ENCODE measurements around the gene PCDH15. TPM values are rescaled to one million over a fixed set of nuclear protein-coding genes. Genes with fewer than 3 reads are reported as not detected.

PCDH15 gene
- total RNA-seq, 1 experiment from 2014 or later, result not detected

GRCh38 chr10:54815583-54815982 lies 14.6 kb upstream of the PCDH15 start:
- intact Hi-C loops (cut with micrococcal nuclease; ENCODE audit: unreplicated experiment), result no loop called here
- Histone ChIP-seq H3K27me3 (replicated peaks; ENCODE audit: insufficient read depth, low read depth, low read length, poor library complexity) (no peaks in the 10 kb centered on the region), H3K9me3 (ENCODE audit: low read depth, low read length, poor library complexity, severe bottlenecking) (peaks cover 8% of the 10 kb centered on the region), H3K36me3 (ENCODE audit: insufficient read depth, low read length, poor library complexity, severe bottlenecking) (no peaks in the 10 kb centered on the region), H3K4me3 (ENCODE audit: low read depth, low read length, poor library complexity, severe bottlenecking) (no peak overlapping the region), H3K4me1 (ENCODE audit: insufficient read depth, low read length, poor library complexity, severe bottlenecking) (no peaks in the 10 kb centered on the region), H3K27ac (ENCODE audit: low read depth, low read length, poor library complexity, severe bottlenecking) (no peak overlapping the region)
- ChIA-PET POLR2A (ENCODE audit: low non-redundant PET) (interaction anchor here (0.6 kb wide), 1 partner anchor 115 kb away, joined by 3 read pairs; no protein-coding TSS in a partner anchor), CTCF (no interaction called here)
- TF ChIP-seq CTCF (conservative IDR thresholded peaks at IDR 0.05; ENCODE audit: low read depth, low read length) (no peak), EZH2 (IDR thresholded peaks at IDR 0.05; ENCODE audit: borderline replicate concordance, low read depth, low read length, poor library complexity, severe bottlenecking) (no peak)
- no peak for DNase-seq (ENCODE audit: low spot score)
- no TSS peak for BruUV-seq (replicated peaks)

GRCh38 chr10:54808186-54808935 lies 7.3 kb upstream of the PCDH15 start:
- BruUV-seq (replicated peaks), result no TSS peak
- Histone ChIP-seq H3K27ac (ENCODE audit: low read depth, low read length, poor library complexity, severe bottlenecking) (no peak overlapping the region), H3K36me3 (ENCODE audit: insufficient read depth, low read length, poor library complexity, severe bottlenecking) (no peaks in the 10 kb centered on the region), H3K4me3 (ENCODE audit: low read depth, low read length, poor library complexity, severe bottlenecking) (no peak overlapping the region), H3K9me3 (ENCODE audit: low read depth, low read length, poor library complexity, severe bottlenecking) (peaks cover 3% of the 10 kb centered on the region), H3K27me3 (replicated peaks; ENCODE audit: insufficient read depth, low read depth, low read length, poor library complexity) (no peaks in the 10 kb centered on the region), H3K4me1 (ENCODE audit: insufficient read depth, low read length, poor library complexity, severe bottlenecking) (no peaks in the 10 kb centered on the region)
- CTCF ChIA-PET, result no interaction called here
- POLR2A ChIA-PET (ENCODE audit: low non-redundant PET), result no interaction called here
- DNase-seq (ENCODE audit: low spot score), result no peak
- TF ChIP-seq EZH2 (IDR thresholded peaks at IDR 0.05; ENCODE audit: borderline replicate concordance, low read depth, low read length, poor library complexity, severe bottlenecking) (no peak), CTCF (conservative IDR thresholded peaks at IDR 0.05; ENCODE audit: low read depth, low read length) (no peak)
- intact Hi-C loops (cut with micrococcal nuclease; ENCODE audit: unreplicated experiment), result no loop called here

GRCh38 chr10:54799506-54799905 lies 1.5 kb downstream of the PCDH15 start:
- H3K4me1 ChIP-seq (ENCODE audit: insufficient read depth, low read length, poor library complexity, severe bottlenecking), result no peaks in the 10 kb centered on the region
- CTCF ChIA-PET, result no interaction called here
- intact Hi-C loops (cut with micrococcal nuclease; ENCODE audit: unreplicated experiment), result no loop called here
- TF ChIP-seq CTCF (conservative IDR thresholded peaks at IDR 0.05; ENCODE audit: low read depth, low read length) (no peak), EZH2 (IDR thresholded peaks at IDR 0.05; ENCODE audit: borderline replicate concordance, low read depth, low read length, poor library complexity, severe bottlenecking) (no peak)
- H3K9me3 ChIP-seq (ENCODE audit: low read depth, low read length, poor library complexity, severe bottlenecking), result peaks cover 5% of the 10 kb centered on the region
- no peaks in the 10 kb centered on the region for H3K36me3 ChIP-seq (ENCODE audit: insufficient read depth, low read length, poor library complexity, severe bottlenecking)
- DNase-seq (ENCODE audit: low spot score), result no peak
- H3K27ac ChIP-seq (ENCODE audit: low read depth, low read length, poor library complexity, severe bottlenecking), result no peak overlapping the region
- BruUV-seq (replicated peaks), result no TSS peak
- H3K27me3 ChIP-seq (replicated peaks; ENCODE audit: insufficient read depth, low read depth, low read length, poor library complexity), result no peaks in the 10 kb centered on the region
- H3K4me3 ChIP-seq (ENCODE audit: low read depth, low read length, poor library complexity, severe bottlenecking), result no peak overlapping the region
- POLR2A ChIA-PET (ENCODE audit: low non-redundant PET), result no interaction called here

Data from A673 (cell line).